SK-N-SH (cell line): ENCODE measurements around the gene HIPK2. TPM values are rescaled to one million over a fixed set of nuclear protein-coding genes. Genes with fewer than 3 reads are reported as not detected.

Experiments
- CTCF ChIA-PET: fragments of 300-600, 350-600 bp; formaldehyde crosslinking; extraction: SDS; loops from one replicate; lab custom pipeline; 2021; lab: Yijun Ruan, JAX
- POLR2A ChIA-PET: fragments of 350-600 bp; sonication (Branson Sonifier 250); formaldehyde crosslinking; extraction: SDS; loops from one replicate; lab custom pipeline; 2020; ENCODE audit warnings: antibody characterized with exemption, inconsistent platforms; lab: Yijun Ruan, JAX
- DNase-seq: peaks from one replicate; pipeline ENCODE4 v3.0.0; 2012
- H2AFZ ChIP-seq: fragments of 200-600 bp; sonication (generic); 2 replicates; pipeline ENCODE4 v1.8.1; 2016; ENCODE audit warnings: antibody characterized with exemption, mild to moderate bottlenecking, low read depth
- H3F3A ChIP-seq: fragments of 200-600 bp; sonication (generic); replicated peaks from 2 replicates; pipeline ENCODE3; 2016; ENCODE audit warnings: antibody characterized with exemption, mild to moderate bottlenecking; ENCODE audit not compliant: insufficient read depth
- H3K27ac ChIP-seq, 2 experiments: fragments of 200-500 bp in 1 of 2; fragments of 200-600 bp in 1 of 2; sonication (Bioruptor generic) in 1 of 2; sonication (generic), shearing (Covaris generic) in 1 of 2; 2 replicates each; pipeline versions ENCODE4 v1.5.1 to v1.6.1; 2014 to 2016; ENCODE audit warnings: low read depth in 2 of 2, inconsistent platforms in 1 of 2, low read length in 1 of 2, mild to moderate bottlenecking in 1 of 2, mixed read lengths in 1 of 2
- H3K27me3 ChIP-seq: fragments of 200-600 bp; sonication (generic), shearing (Covaris generic); 2 replicates; pipeline ENCODE4 v1.6.1; 2016; ENCODE audit warnings: mixed run types; ENCODE audit not compliant: insufficient read depth
- H3K36me3 ChIP-seq, 2 experiments: fragments of 200-500 bp in 1 of 2; fragments of 200-600 bp in 1 of 2; sonication (Bioruptor generic) in 1 of 2; sonication (generic) in 1 of 2; replicated peaks in 1 of 2; 2 replicates each; pipeline versions ENCODE3 to v1.5.1; 2014 to 2016; ENCODE audit warnings: low read length in 1 of 2, mild to moderate bottlenecking in 1 of 2; ENCODE audit not compliant: insufficient read depth in 2 of 2, control insufficient read depth in 1 of 2
- H3K4me1 ChIP-seq, 2 experiments: fragments of 200-500 bp in 1 of 2; fragments of 200-600 bp in 1 of 2; sonication (Bioruptor generic) in 1 of 2; sonication (generic), shearing (Covaris generic) in 1 of 2; 2 replicates each; pipeline versions ENCODE4 v1.5.1 to v1.6.1; 2014 to 2016; ENCODE audit warnings: low read depth in 1 of 2, low read length in 1 of 2, mixed run types in 1 of 2; ENCODE audit not compliant: insufficient read depth in 2 of 2, control insufficient read depth in 1 of 2
- H3K4me2 ChIP-seq: fragments of 200-600 bp; sonication (generic), shearing (Covaris generic); 2 replicates; pipeline ENCODE4 v1.6.1; 2017; ENCODE audit warnings: mixed run types
- H3K4me3 ChIP-seq, 2 experiments: fragments of 200-500 bp in 1 of 2; fragments of 200-600 bp in 1 of 2; sonication (Bioruptor generic) in 1 of 2; sonication (generic), shearing (Covaris generic) in 1 of 2; 2 replicates each; pipeline versions ENCODE4 v1.5.1 to v1.8.1; 2014 to 2016; ENCODE audit warnings: low read depth in 2 of 2, inconsistent platforms in 1 of 2, low read length in 1 of 2, mild to moderate bottlenecking in 1 of 2, mixed read lengths in 1 of 2, moderate library complexity in 1 of 2
- H3K79me2 ChIP-seq: fragments of 200-600 bp; sonication (generic); 2 replicates; pipeline ENCODE4 v1.8.1; 2017; ENCODE audit warnings: mild to moderate bottlenecking; ENCODE audit not compliant: insufficient read depth
- H3K9ac ChIP-seq: fragments of 200-600 bp; sonication (generic); 2 replicates; pipeline ENCODE4 v1.6.1; 2017; ENCODE audit warnings: mixed run types
- H3K9me2 ChIP-seq: fragments of 200-600 bp; sonication (generic); 2 replicates; pipeline ENCODE4 v1.6.1; 2017; ENCODE audit warnings: mixed run types
- H3K9me3 ChIP-seq: fragments of 200-600 bp; sonication (generic); 2 replicates; pipeline ENCODE4 v1.6.1; 2017; ENCODE audit warnings: mixed run types, mild to moderate bottlenecking, moderate library complexity
- H4K20me1 ChIP-seq: fragments of 200-600 bp; sonication (generic); 2 replicates; pipeline ENCODE4 v1.6.1; 2017; ENCODE audit warnings: mild to moderate bottlenecking, mixed run types; ENCODE audit not compliant: insufficient read depth
- EZH2phosphoT487 ChIP-seq: fragments of 200-600 bp; sonication (generic); IDR thresholded peaks from 2 replicates; pipeline ENCODE4 v1.6.1; 2017; ENCODE audit warnings: low read depth, mixed run types, mild to moderate bottlenecking, antibody characterized with exemption, moderate library complexity, borderline replicate concordance
- GABPA ChIP-seq: IDR thresholded peaks from 2 replicates; pipeline ENCODE4 v1.4.0; 2012; ENCODE audit warnings: low read depth, mild to moderate bottlenecking
- GATA2 ChIP-seq: sonication (generic); formaldehyde crosslinking; IDR thresholded peaks from 2 replicates; pipeline ENCODE4 v1.5.0; 2020; ENCODE audit warnings: mild to moderate bottlenecking, missing genetic modification reagents
- MEF2A ChIP-seq: IDR thresholded peaks from 2 replicates; pipeline ENCODE4 v1.4.0; 2012; ENCODE audit warnings: low read depth, borderline replicate concordance
- NFIC ChIP-seq: IDR thresholded peaks from 2 replicates; pipeline ENCODE4 v1.4.0; 2012; ENCODE audit warnings: borderline replicate concordance
- NRF1 ChIP-seq: IDR thresholded peaks from 2 replicates; pipeline ENCODE4 v1.6.1; 2012; ENCODE audit warnings: low read depth, mild to moderate bottlenecking, low read length
- PBX3 ChIP-seq: IDR thresholded peaks from 2 replicates; pipeline ENCODE4; 2012
- POLR2AphosphoS5 ChIP-seq: IDR thresholded peaks from 2 replicates; pipeline ENCODE4 v1.6.1; 2012; ENCODE audit warnings: low read depth, low read length
- RAD21 ChIP-seq: IDR thresholded peaks from 2 replicates; pipeline ENCODE4 v1.6.1; 2012; ENCODE audit warnings: mild to moderate bottlenecking, low read length
- RFX5 ChIP-seq: IDR thresholded peaks from 2 replicates; pipeline ENCODE4 v1.6.1; 2012; ENCODE audit warnings: mild to moderate bottlenecking, improper control_type of control experiment, low read length
- RXRA ChIP-seq: IDR thresholded peaks from 2 replicates; pipeline ENCODE4 v1.4.0; 2012; ENCODE audit warnings: low read depth, mild to moderate bottlenecking, borderline replicate concordance
- SMC3 ChIP-seq: IDR thresholded peaks from 2 replicates; pipeline ENCODE4 v1.6.1; 2012; ENCODE audit warnings: low read depth, low read length, improper control_type of control experiment
- TAF1 ChIP-seq: IDR thresholded peaks from 2 replicates; pipeline ENCODE4 v1.6.1; 2012; ENCODE audit warnings: low read depth, mild to moderate bottlenecking, low read length, moderate library complexity, borderline replicate concordance
- TEAD4 ChIP-seq: IDR thresholded peaks from 2 replicates; pipeline ENCODE4 v1.4.0; 2012; ENCODE audit warnings: mild to moderate bottlenecking, borderline replicate concordance; ENCODE audit not compliant: insufficient read depth
- YY1 ChIP-seq: IDR thresholded peaks from 2 replicates; pipeline ENCODE4 v1.4.0; 2012; ENCODE audit warnings: low read depth, mild to moderate bottlenecking
- WGBS: methylation state at CpG from one replicate; pipeline ENCODE4 v1.1.6; 2017; ENCODE audit warnings: low lambda C conversion rate; 5-methylcytosine and 5-hydroxymethylcytosine counted together
- polyA plus RNA-seq, 3 experiments: library from polyadenylated mRNA; depleted of rRNA; stranded (reverse); fragments of >200 nt; gene quantifications; 2 replicates each; pipeline ENCODE4 v1.2.3, GENCODE V29; 2012
- TF ChIP-seq, protein P1 (sequence below): fragments of 150-350 bp; IDR thresholded peaks from 2 replicates; pipeline ENCODE4 v1.6.1; 2016; ENCODE audit warnings: mild to moderate bottlenecking, low read depth, low read length
- TF ChIP-seq, protein P2 (sequence below): IDR thresholded peaks from 2 replicates; pipeline ENCODE4 v1.4.0; 2012; ENCODE audit warnings: low read depth, borderline replicate concordance
- TF ChIP-seq, protein P3 (sequence below): fragments of 150-350 bp; IDR thresholded peaks from 2 replicates; pipeline ENCODE4 v1.6.1; 2017; ENCODE audit warnings: antibody characterized with exemption, low read length, low read depth, borderline replicate concordance
- TF ChIP-seq, protein P4 (sequence below): fragments of 200-600 bp; sonication (generic); IDR thresholded peaks from 2 replicates; pipeline ENCODE4 v1.6.1; 2017; ENCODE audit warnings: antibody characterized with exemption, mild to moderate bottlenecking, moderate library complexity
- TF ChIP-seq, protein P5 (sequence below): IDR thresholded peaks from 2 replicates; pipeline ENCODE4 v1.4.0; 2012; ENCODE audit warnings: low read depth, borderline replicate concordance

The HIPK2 gene
- polyA plus RNA-seq, 1 of the 3 experiments (the other 2 are of a cell fraction) = 14.2 TPM

DNA sequence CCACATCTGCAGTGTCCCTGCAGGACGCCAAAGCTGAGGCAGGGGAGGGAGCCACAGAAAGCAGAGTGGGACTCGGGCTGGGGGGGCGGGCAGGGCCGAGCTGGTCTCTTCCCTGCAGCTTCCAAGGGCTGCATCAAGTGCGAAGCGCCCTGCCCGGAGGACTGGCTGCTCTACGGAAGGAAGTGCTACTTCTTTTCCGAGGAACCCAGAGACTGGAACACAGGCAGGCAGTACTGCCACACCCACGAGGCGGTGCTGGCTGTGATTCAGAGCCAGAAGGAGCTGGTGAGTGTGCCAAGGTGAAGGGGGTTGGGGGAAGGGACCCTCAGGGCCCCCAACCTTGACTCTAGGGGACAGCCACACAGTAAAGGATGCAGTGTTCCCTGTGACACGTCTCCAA lies 237.6 kb downstream of the HIPK2 start:
- Histone ChIP-seq H3K4me3 (no peak overlapping the region), H2AFZ (no peak overlapping the region), H3K27me3 (peaks cover 7% of the 10 kb centered on the region; the same call in 1 of the 2 replicates), H3K79me2 (no peaks in the 10 kb centered on the region), H3K9me3 (no peaks in the 10 kb centered on the region), H3F3A (no peaks in the 10 kb centered on the region), H4K20me1 (no peaks in the 10 kb centered on the region), H3K4me2 (no peak overlapping the region), H3K36me3 (no peaks in the 10 kb centered on the region), H3K4me1 (no peaks in the 10 kb centered on the region), H3K9ac (no peak overlapping the region), H3K9me2 (no peaks in the 10 kb centered on the region), H3K27ac (no peak overlapping the region)
- 45% methylated on average over 4 of the region's 12 CpGs for WGBS
- ChIA-PET POLR2A (no interaction called here), CTCF (interaction anchor here (1.6 kb wide), 1 partner anchor 40 kb away, joined by 9 read pairs; no protein-coding TSS in a partner anchor)
- TF ChIP-seq, protein P1, sequence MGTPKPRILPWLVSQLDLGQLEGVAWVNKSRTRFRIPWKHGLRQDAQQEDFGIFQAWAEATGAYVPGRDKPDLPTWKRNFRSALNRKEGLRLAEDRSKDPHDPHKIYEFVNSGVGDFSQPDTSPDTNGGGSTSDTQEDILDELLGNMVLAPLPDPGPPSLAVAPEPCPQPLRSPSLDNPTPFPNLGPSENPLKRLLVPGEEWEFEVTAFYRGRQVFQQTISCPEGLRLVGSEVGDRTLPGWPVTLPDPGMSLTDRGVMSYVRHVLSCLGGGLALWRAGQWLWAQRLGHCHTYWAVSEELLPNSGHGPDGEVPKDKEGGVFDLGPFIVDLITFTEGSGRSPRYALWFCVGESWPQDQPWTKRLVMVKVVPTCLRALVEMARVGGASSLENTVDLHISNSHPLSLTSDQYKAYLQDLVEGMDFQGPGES = no peak
- TF ChIP-seq MEF2A = no peak
- TF ChIP-seq POLR2AphosphoS5 = no peak
- TF ChIP-seq TEAD4 = no peak
- TF ChIP-seq, protein P2, sequence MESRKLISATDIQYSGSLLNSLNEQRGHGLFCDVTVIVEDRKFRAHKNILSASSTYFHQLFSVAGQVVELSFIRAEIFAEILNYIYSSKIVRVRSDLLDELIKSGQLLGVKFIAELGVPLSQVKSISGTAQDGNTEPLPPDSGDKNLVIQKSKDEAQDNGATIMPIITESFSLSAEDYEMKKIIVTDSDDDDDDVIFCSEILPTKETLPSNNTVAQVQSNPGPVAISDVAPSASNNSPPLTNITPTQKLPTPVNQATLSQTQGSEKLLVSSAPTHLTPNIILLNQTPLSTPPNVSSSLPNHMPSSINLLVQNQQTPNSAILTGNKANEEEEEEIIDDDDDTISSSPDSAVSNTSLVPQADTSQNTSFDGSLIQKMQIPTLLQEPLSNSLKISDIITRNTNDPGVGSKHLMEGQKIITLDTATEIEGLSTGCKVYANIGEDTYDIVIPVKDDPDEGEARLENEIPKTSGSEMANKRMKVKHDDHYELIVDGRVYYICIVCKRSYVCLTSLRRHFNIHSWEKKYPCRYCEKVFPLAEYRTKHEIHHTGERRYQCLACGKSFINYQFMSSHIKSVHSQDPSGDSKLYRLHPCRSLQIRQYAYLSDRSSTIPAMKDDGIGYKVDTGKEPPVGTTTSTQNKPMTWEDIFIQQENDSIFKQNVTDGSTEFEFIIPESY = no peak
- no peak for TF ChIP-seq PBX3
- no peak for TF ChIP-seq EZH2phosphoT487
- TF ChIP-seq RXRA = no peak
- no peak for TF ChIP-seq TAF1
- no peak for TF ChIP-seq RFX5
- no peak for TF ChIP-seq NFIC
- no peak for TF ChIP-seq NRF1
- TF ChIP-seq, protein P3, sequence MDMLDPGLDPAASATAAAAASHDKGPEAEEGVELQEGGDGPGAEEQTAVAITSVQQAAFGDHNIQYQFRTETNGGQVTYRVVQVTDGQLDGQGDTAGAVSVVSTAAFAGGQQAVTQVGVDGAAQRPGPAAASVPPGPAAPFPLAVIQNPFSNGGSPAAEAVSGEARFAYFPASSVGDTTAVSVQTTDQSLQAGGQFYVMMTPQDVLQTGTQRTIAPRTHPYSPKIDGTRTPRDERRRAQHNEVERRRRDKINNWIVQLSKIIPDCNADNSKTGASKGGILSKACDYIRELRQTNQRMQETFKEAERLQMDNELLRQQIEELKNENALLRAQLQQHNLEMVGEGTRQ = no peak
- TF ChIP-seq, protein P4, sequence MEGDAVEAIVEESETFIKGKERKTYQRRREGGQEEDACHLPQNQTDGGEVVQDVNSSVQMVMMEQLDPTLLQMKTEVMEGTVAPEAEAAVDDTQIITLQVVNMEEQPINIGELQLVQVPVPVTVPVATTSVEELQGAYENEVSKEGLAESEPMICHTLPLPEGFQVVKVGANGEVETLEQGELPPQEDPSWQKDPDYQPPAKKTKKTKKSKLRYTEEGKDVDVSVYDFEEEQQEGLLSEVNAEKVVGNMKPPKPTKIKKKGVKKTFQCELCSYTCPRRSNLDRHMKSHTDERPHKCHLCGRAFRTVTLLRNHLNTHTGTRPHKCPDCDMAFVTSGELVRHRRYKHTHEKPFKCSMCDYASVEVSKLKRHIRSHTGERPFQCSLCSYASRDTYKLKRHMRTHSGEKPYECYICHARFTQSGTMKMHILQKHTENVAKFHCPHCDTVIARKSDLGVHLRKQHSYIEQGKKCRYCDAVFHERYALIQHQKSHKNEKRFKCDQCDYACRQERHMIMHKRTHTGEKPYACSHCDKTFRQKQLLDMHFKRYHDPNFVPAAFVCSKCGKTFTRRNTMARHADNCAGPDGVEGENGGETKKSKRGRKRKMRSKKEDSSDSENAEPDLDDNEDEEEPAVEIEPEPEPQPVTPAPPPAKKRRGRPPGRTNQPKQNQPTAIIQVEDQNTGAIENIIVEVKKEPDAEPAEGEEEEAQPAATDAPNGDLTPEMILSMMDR = no peak
- no peak for TF ChIP-seq RAD21
- TF ChIP-seq GABPA = no peak
- TF ChIP-seq, protein P5, sequence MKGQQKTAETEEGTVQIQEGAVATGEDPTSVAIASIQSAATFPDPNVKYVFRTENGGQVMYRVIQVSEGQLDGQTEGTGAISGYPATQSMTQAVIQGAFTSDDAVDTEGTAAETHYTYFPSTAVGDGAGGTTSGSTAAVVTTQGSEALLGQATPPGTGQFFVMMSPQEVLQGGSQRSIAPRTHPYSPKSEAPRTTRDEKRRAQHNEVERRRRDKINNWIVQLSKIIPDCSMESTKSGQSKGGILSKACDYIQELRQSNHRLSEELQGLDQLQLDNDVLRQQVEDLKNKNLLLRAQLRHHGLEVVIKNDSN = no peak
- no peak for TF ChIP-seq YY1
- TF ChIP-seq GATA2 (CRISPR knock-in tag) = no peak
- TF ChIP-seq SMC3 = no peak
- peak; percentile 27 for DNase-seq
